Muscle of arm (tissue), 12 donors: ENCODE results near the gene SLC48A1. TPM values are rescaled to one million over a fixed set of nuclear protein-coding genes. Genes with fewer than 3 reads are reported as not detected.

Source experiments
- DNase-seq: peaks from one replicate; pipeline ENCODE4 v3.0.0-alpha.2; 2013
- polyA plus RNA-seq, 12 donors: library from polyadenylated mRNA; unstranded; fragments of 120-200 nt; gene quantifications; one replicate each; pipeline ENCODE4 v1.2.1, GENCODE V29; 2013; ENCODE audit not compliant: insufficient read length in 12 of 12

SLC48A1 gene
- polyA plus RNA-seq, 12 donors: 8.1 to 46.8 (median 11.5) TPM; not detected in 1

- DNase-seq: no peak
These were observed 49.4 kb downstream of the SLC48A1 start for GRCh38 chr12:47822401-47822800.

GRCh38 chr12:47822863-47823262 lies 49.8 kb downstream of the SLC48A1 start:
- no peak for DNase-seq

- DNase-seq: no peak
These were observed 50.5 kb downstream of the SLC48A1 start for GRCh38 chr12:47823422-47824086.

GRCh38 chr12:47824198-47824597 lies 51.2 kb downstream of the SLC48A1 start:
- no peak for DNase-seq

- DNase-seq: no peak
These were observed 51.6 kb downstream of the SLC48A1 start for GRCh38 chr12:47824635-47825034.

- no peak for DNase-seq
These were observed 52.2 kb downstream of the SLC48A1 start for GRCh38 chr12:47825173-47825639.

- no peak for DNase-seq
These were observed 55.3 kb downstream of the SLC48A1 start for GRCh38 chr12:47828008-47828975.

- DNase-seq: no peak
These were observed 56.0 kb downstream of the SLC48A1 start for GRCh38 chr12:47828976-47829482.

GRCh38 chr12:47829584-47829983 lies 56.5 kb downstream of the SLC48A1 start:
- no peak for DNase-seq

Other genes with a start within 250 kb of the SLC48A1 start
- 10 to 100 TPM in 11 of 12 donors, not detected in 1; 21.4 to 38.4 (median 30.7) TPM for gene RPAP3, start 67.2 kb upstream of the SLC48A1 start, polyA plus RNA-seq
- 1 to 10 TPM in 2 of 12 donors, under 1 TPM in 8, not detected in 2; 0.11 to 1.6 (median 0.28) TPM for gene ENDOU, start 47.7 kb upstream of the SLC48A1 start, polyA plus RNA-seq
- 10 to 100 TPM in 7 of 12 donors, 1 to 10 TPM in 4, not detected in 1; 7.9 to 17.9 (median 11.0) TPM for gene RAPGEF3, start 14.4 kb upstream of the SLC48A1 start, polyA plus RNA-seq
- 100 to 1,000 TPM in 1 of 12 donors, 10 to 100 TPM in 10, not detected in 1; 46.9 to 128 (median 60.7) TPM for gene HDAC7, start 46.7 kb downstream of the SLC48A1 start, polyA plus RNA-seq
- 1 to 10 TPM in 2 of 12 donors, under 1 TPM in 9, not detected in 1; 0.17 to 4.4 (median 0.56) TPM for gene VDR, start 131.8 kb downstream of the SLC48A1 start, polyA plus RNA-seq
- gene TMEM106C, start 190.4 kb downstream of the SLC48A1 start, polyA plus RNA-seq: 10 to 100 TPM in 11 of 12 donors, not detected in 1; 42.2 to 78.3 (median 65.0) TPM
- 10 to 100 TPM in 11 of 12 donors, not detected in 1; 13.9 to 78.9 (median 25.9) TPM for gene COL2A1, start 231.2 kb downstream of the SLC48A1 start, polyA plus RNA-seq